ENCODE results near the gene C1QTNF3.

The C1QTNF3 gene

GRCh38 chr5:33994845-33995244 lies 48.2 kb downstream of the C1QTNF3 start:
- no peak for FAIRE-seq

- no peak for FAIRE-seq
These were observed 50.1 kb downstream of the C1QTNF3 start for GRCh38 chr5:33992864-33993263.

- FAIRE-seq, result no peak
These were observed 57.6 kb downstream of the C1QTNF3 start for GRCh38 chr5:33985447-33985846.

GRCh38 chr5:33984671-33985124 lies 58.3 kb downstream of the C1QTNF3 start, which contains the start of gene SLC45A2:
TSS of gene SLC45A2 (minus strand) at chr5:33984693. CDS start at chr5:33984583, 110 bp downstream.
- no peak for FAIRE-seq

GRCh38 chr5:33984178-33984577 lies 58.8 kb downstream of the C1QTNF3 start:
- FAIRE-seq, result no peak

- no peak for FAIRE-seq
These were observed 61.4 kb downstream of the C1QTNF3 start for GRCh38 chr5:33981408-33982162.

- FAIRE-seq, result no peak
These were observed 63.0 kb downstream of the C1QTNF3 start for GRCh38 chr5:33980030-33980429.

- no peak for FAIRE-seq
These were observed 64.7 kb downstream of the C1QTNF3 start for GRCh38 chr5:33978306-33978705.

- FAIRE-seq, result no peak
These were observed 66.7 kb downstream of the C1QTNF3 start for GRCh38 chr5:33976307-33976706.

- no peak for FAIRE-seq
These were observed 67.2 kb downstream of the C1QTNF3 start for GRCh38 chr5:33975852-33976251.

GRCh38 chr5:33973271-33973670 lies 69.7 kb downstream of the C1QTNF3 start:
- FAIRE-seq, result no peak

- FAIRE-seq, result no peak
These were observed 73.2 kb downstream of the C1QTNF3 start for GRCh38 chr5:33969572-33970452.

- no peak for FAIRE-seq
These were observed 74.6 kb downstream of the C1QTNF3 start for GRCh38 chr5:33968211-33969005.
